ENCODE results near the gene TMEM91.

DNA sequence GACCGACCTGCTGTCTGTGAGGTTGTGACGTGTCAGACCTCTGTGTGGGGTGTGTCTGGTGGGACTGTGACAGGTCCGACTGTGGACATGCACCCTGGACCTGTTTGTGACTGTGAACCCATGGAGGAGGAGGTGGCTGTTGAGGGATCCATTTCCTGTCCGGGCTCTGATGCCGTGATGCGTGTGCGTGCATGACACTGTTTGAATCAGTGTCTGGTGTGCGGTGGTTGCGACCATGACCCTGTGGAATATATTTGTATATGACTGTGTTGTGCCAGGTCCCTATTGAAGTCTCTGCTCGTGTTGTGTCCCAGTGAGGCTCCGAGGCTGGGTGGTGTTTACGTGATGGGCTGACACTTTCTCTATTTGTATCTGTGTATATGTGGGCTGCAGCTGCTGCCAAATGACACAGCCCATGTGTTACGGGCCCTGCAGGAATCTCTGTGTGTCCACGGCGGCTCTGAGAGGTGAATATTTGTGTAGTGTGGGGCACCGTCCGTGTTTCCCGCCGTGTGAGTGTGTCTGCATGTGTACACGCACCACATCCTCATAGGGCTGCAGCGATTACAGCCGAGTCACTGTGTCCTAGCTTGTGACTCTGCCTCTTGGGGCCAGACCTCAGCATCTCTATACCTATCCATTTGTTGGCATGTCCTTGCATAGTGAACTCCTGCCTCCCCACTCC is 48.0 kb upstream of the TMEM91 start:
- TF ChIP-seq, protein P1, sequence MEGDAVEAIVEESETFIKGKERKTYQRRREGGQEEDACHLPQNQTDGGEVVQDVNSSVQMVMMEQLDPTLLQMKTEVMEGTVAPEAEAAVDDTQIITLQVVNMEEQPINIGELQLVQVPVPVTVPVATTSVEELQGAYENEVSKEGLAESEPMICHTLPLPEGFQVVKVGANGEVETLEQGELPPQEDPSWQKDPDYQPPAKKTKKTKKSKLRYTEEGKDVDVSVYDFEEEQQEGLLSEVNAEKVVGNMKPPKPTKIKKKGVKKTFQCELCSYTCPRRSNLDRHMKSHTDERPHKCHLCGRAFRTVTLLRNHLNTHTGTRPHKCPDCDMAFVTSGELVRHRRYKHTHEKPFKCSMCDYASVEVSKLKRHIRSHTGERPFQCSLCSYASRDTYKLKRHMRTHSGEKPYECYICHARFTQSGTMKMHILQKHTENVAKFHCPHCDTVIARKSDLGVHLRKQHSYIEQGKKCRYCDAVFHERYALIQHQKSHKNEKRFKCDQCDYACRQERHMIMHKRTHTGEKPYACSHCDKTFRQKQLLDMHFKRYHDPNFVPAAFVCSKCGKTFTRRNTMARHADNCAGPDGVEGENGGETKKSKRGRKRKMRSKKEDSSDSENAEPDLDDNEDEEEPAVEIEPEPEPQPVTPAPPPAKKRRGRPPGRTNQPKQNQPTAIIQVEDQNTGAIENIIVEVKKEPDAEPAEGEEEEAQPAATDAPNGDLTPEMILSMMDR (conservative IDR thresholded peaks at IDR 0.05; ENCODE audit: low read length), result no peak
- TF ChIP-seq EZH2phosphoT487 (IDR thresholded peaks at IDR 0.05; ENCODE audit: borderline replicate concordance), result no peak

All from Loucy (cell line).